Activated CD8-positive, alpha-beta memory T cell treated with anti-CD3 and anti-CD28 coated beads for 36 hours (primary cell): Measurements from ENCODE around the gene SRR. TPM values are rescaled to one million over a fixed set of nuclear protein-coding genes. Genes with fewer than 3 reads are reported as not detected.

Experiments
- CTCF ChIA-PET: fragments of 350-600 bp; sonication (Branson Sonifier 250); formaldehyde crosslinking; loops from one replicate; lab custom pipeline; 2021; ENCODE audit warnings: antibody characterized with exemption; lab: Charles Lee
- POLR2A ChIA-PET: fragments of 350-600 bp; sonication (Branson Sonifier 250); formaldehyde crosslinking; loops from one replicate; lab custom pipeline; 2021; ENCODE audit warnings: antibody characterized with exemption; lab: Charles Lee
- total RNA-seq, 2 experiments: library from RNA; stranded (reverse); gene quantifications; one replicate each; pipeline ENCODE4 v1.2.3, GENCODE V29; 2021

SRR gene
- total RNA-seq, 2 experiments from 2014 or later = 10.1 to 14.0 TPM

DNA sequence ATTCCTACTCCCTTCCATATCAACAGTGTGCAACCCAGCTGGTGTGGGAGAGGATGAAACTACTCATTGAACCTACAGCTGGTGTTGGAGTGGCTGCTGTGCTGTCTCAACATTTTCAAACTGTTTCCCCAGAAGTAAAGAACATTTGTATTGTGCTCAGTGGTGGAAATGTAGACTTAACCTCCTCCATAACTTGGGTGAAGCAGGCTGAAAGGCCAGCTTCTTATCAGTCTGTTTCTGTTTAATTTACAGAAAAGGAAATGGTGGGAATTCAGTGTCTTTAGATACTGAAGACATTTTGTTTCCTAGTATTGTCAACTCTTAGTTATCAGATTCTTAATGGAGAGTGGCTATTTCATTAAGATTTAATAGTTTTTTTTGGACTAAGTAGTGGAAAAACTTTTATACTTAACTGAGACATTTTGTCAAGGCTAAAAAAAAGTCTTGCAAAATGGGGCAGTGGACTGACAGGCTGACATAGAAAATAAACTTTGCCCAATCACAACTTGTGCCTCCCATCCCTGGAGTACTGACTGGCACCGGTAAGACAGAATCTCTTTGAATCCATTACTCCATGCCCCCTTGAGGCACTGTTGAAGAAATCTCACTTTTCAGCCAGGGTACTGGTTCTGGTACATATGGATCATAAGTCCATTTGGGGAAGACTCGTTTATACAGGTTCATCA, 20.0 kb downstream of the SRR start:
- CTCF ChIA-PET = interaction anchor here (1.1 kb wide), 1 partner anchor 59 kb away, joined by 5 read pairs; no protein-coding TSS in a partner anchor

DNA sequence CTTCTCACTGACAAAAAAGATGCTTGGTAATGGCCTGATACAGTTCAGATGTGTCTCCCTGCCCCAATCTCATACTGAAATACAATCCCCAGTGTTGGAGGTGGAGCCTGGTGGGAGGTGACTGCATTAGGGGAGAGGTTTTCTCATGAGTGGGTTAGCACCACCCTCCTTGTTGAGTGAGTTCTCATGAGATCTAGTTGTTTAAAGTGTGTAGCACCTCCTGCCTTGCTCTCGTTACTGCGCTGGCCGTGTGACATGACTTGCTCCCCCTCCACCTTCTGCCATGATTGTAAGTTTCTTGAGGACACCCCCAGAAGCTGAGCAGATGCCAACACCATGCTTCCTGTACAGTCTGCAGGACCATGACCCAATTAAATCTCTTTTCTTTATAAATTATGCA, 27.6 kb downstream of the SRR start:
- ChIA-PET POLR2A (no interaction called here), CTCF (no interaction called here)

More for the DNA sequence above, 20.0 kb downstream of the SRR start:
- POLR2A ChIA-PET = no interaction called here

DNA sequence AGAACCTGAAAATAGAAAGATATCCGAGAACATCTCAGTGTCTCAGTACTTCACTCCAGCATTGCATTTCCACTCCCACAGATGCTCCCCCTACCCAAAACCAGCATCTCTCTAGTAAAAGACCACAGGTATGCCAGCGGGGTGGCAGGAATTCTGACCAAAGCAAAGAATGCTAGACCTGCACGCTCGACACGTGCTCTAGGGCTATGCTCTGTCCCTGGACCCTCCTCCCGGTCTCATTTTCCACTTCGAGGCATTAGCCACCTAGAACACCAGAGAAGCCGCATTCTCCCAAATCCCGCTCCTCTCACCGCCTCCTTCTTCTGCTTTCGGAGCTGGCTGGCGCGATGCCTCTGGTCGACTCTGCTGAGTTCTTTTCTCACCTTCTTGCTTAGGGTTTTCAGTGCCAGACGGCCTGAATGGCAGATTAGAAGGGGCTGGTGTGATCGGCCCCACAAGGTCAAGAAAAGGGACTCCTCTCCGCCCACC, 32.0 kb downstream of the SRR start:
- POLR2A ChIA-PET = interaction anchor here (0.6 to 1.3 kb wide), 7 partner anchors 15 to 705 kb away, joined by 3 to 9 read pairs (median 3); partner anchors contain the start of genes HIC1, SMG6 and SRR
- CTCF ChIA-PET = interaction anchor here (0.5 to 1.5 kb wide), 9 partner anchors 17 to 284 kb away, joined by 3 to 5 read pairs (median 3); partner anchors contain the start of genes SMG6 and SRR

DNA sequence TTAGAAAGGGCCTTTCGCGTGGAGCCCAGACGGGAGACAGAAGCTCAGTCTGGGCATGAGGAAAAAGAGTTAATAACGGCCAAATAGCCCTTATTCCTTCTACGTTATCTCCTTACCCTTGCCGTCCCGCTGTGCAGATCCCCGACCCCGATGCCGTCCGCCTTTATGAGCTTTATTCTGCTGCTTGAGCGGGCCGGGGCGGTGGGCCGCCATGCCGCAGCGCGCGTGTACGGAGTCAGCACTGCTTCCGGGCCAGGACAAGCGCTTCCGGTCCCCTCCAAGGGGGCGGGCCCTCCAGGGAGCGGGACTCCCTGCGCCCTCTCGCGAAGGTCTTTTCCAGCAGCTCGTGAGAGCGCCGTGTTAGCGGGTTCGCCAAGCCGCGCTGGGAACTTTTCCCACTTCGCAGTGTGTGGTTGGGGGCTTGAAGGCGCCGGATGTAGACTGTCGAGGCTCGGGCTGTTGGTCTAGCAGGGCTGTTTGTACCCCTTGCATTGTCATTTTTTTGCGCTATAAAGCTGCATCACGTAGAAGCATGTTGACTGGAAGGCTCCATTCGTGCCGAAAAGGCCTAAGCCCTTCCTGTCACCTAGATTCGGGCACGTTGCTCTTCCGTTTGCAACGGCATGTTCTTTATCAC, 32.6 kb downstream of the SRR start, which contains the start of gene TSR1:
TSS of gene TSR1 (minus strand) at position 243 of the 637 bp plus-strand sequence. CDS start at position 213, 30 bp downstream.
- ChIA-PET CTCF (interaction anchor here (0.6 to 1.5 kb wide), 9 partner anchors 17 to 285 kb away, joined by 3 to 5 read pairs (median 3); partner anchors contain the start of genes SMG6 and SRR), POLR2A (interaction anchor here (0.6 to 1.5 kb wide), 11 partner anchors 15 to 706 kb away, joined by 3 to 13 read pairs (median 3); partner anchors contain the start of genes HIC1, MNT, SMG6 and SRR)

DNA sequence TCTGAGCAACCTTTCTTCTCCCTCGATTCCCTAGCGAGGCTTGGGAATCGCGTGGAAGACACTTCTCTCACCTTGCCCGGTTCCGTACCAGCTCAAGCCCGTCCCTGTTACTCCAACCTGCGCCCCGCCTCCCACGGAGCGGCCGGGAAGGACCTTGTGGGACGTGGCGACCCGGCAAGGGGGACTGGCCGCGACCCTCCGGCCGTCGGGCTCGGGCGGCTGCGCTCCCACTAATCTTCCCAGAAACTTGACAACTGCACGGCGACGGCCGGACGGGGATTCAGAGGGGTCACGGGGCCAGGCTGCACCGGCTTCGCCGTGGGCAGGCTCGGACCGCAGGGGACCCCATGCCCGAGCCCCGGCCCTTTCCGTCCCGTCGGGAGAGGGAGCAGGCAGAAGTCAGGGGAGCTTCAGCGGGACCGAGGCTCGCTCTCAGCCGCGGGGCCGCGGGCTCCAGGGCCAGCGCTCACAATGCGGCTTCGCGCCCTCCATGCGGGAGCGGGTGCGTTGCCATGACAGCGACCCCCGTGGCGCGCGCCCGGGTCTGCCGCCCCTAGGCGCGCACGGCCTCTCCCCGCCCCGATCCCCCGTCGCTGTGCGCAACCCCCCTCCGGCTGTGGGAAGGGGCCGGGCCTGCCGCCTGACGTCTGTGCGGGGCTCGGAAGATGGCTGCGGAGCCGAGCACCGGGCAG, 33.2 kb downstream of the SRR start, which contains the start of gene SGSM2:
TSS of gene SGSM2 (plus strand) at position 650 of the 692 bp plus-strand sequence. CDS start 188 bp downstream, outside the sequence.
- CTCF ChIA-PET = interaction anchor here (0.6 to 1.5 kb wide), 6 partner anchors 25 to 93 kb away, joined by 3 to 8 read pairs (median 4); no protein-coding TSS in a partner anchor
- POLR2A ChIA-PET = interaction anchor here (0.6 to 1.5 kb wide), 8 partner anchors 16 to 208 kb away, joined by 3 to 13 read pairs (median 3); partner anchors contain the start of genes MNT, SMG6 and SRR

DNA sequence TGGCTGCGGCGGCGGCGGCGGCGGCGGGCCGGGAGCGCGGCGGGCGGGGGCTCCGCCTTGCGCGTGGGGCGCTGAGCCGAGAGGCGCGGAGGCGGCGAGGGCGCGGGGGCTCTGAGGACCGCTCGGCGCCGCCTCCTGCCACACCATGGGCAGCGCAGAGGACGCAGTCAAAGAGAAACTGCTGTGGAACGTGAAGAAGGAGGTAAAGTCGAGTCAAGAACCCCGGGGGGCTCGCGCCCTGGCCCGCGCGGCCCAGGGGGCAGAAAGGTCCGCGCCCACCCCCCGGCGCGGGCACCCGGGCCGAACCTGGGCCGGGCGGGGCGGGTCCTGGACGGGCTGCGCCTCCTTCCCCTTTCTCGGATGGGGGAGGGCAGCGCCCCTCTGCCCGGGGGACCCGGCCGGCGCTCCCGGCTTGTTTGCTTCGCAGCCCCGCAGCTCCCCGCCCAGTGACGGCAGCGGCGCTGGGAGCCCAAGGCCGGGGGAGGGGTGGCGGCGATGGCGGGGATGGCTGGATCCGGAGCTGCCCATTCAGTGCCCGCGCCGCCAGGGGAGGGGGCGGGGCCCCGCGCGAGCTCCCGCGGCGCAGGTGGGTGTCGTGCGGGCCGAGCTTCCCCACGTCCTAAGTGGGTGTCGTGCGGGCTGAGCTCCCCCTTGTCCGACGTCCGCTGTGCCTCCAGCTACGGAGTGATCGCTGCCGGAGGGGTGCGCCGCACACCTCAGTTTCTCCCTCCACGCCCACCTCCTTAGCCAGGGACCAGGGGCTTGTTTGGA, 34.0 kb downstream of the SRR start:
- CTCF ChIA-PET = interaction anchor here (0.7 to 1.5 kb wide), 6 partner anchors 10 to 273 kb away, joined by 3 to 8 read pairs (median 4); no protein-coding TSS in a partner anchor
- POLR2A ChIA-PET = interaction anchor here (1.3 to 1.5 kb wide), 3 partner anchors 34 to 71 kb away, joined by 3 to 7 read pairs (median 4); partner anchors contain the start of genes SMG6 and SRR

DNA sequence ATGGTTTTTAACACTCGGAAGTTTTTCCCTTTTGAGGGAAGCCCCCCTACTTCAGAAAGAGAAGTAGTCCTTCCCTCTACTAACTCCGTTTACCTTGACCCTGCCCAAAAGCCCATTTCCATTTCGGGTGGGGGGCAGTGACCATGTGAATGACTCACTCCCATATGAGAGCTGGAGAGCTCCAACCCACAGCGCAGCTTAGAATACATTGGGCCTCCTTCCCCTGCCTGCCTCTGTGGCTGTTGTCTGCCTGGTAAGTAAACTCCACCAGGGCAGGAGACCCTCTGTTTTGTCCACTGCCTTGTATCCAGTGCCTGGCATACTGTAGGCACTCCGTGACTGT, 34.5 kb downstream of the SRR start:
- CTCF ChIA-PET = interaction anchor here (0.7 to 1.5 kb wide), 6 partner anchors 10 to 274 kb away, joined by 3 to 8 read pairs (median 4); no protein-coding TSS in a partner anchor
- POLR2A ChIA-PET = interaction anchor here (0.7 to 1.4 kb wide), 3 partner anchors 35 to 621 kb away, joined by 3 to 7 read pairs (median 4); partner anchors contain the start of genes SMG6 and SRR

DNA sequence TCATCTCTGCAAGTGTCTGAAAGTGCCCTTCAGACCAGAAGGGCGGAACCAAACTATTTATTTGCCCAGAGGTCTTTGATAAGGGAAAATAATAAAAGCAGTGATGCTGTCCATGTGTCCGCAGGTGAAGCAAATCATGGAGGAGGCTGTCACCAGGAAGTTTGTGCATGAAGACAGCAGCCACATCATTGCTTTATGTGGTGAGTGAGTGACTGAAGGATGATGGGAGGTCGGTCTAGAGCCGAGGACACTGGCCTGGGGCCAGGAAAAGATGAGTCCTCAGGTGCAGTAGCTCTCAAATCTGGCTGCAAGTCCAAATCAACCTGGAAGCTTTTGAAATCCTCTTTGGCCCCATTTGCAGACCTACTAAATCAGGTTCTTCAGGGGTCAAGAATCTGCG, 39.7 kb downstream of the SRR start:
- POLR2A ChIA-PET = no interaction called here
- CTCF ChIA-PET = interaction anchor here (0.5 kb wide), 1 partner anchor 254 kb away, joined by 3 read pairs; no protein-coding TSS in a partner anchor

DNA sequence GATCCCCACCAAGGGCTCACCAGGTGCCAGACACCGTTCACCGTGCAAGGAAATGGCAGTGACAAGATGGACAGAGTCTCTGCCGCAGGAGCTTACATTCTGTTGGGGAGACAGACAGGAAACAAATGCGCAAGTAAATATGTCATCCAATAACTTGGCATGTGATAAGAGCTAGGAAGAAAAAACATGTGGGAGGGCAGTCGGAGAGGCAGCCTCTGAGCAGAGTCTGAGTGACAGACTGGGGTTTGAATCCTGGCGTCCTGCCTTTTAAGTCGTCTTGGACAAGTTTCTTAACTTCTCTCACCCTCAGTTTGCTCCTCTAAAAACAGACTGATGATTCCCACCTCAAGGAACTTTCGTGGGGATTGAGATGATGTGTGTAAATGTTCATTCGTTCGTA, 40.8 kb downstream of the SRR start:
- CTCF ChIA-PET = no interaction called here
- POLR2A ChIA-PET = no interaction called here

DNA sequence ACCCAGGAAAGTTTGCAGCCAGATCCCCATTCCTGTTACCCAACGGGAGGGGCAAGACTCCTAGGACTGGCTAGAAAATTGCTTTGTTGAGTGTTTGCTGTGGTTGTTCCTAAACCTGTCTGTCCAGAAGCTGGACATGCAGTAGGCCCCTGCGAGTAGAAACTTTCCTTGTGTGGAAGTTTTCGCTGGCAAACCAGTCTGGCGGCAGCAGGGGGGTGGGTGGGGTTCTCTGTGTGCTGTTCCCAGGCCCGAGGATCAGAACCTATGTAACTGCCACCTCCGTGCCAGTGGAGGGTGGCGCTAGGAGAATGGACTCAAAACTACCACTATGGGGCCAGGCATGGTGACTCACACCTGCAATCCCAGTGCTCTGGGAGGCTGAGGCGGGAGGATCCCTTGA, 42.7 kb downstream of the SRR start:
- ChIA-PET POLR2A (no interaction called here), CTCF (interaction anchor here (0.6 kb wide), 1 partner anchor 23 kb away, joined by 3 read pairs; no protein-coding TSS in a partner anchor)

DNA sequence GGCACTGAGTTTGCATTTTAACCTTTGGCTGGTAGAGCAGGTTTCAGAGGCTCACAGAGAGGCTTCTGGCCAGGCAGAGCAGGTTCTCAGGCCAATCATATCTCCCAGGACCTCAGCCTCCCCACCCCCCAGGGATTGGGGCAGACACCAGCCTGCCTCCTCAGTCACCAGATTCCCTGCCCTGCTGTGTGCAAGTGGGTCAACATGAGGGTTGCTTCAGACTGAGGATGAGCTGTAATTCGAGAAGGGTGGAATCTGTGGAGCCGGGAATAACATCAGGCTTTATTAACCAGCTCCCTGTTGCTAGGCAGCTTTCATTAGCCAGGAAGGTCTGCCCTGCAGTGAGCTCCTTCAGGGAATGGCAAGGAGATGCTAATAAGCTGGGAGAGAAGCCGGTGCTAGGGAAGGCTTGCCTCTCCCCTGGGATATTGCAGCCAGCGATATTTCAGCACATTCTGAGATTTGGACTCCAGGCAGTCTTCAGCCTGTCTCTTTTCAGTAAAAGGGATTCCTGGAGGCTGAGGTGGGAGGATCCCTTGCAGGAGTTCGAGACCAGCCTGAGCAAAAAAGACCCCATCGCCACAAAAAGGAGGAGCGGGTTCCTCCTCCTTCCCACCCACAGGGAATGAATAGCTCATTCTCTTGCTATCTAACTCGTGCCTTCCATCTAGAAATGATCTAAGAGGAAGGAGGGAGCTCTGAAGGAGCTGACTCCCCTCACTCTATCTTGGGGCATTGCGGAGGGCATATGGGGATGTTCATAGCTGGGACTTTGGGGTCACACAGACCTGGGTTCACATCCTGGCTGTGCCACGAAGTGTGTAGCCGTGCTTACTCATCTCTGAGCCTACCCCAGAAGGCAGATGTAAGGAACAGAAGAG, 44.3 kb downstream of the SRR start:
- CTCF ChIA-PET = interaction anchor here (0.7 to 1.0 kb wide), 2 partner anchors 10 to 92 kb away, joined by 3 read pairs; no protein-coding TSS in a partner anchor
- POLR2A ChIA-PET = no interaction called here

DNA sequence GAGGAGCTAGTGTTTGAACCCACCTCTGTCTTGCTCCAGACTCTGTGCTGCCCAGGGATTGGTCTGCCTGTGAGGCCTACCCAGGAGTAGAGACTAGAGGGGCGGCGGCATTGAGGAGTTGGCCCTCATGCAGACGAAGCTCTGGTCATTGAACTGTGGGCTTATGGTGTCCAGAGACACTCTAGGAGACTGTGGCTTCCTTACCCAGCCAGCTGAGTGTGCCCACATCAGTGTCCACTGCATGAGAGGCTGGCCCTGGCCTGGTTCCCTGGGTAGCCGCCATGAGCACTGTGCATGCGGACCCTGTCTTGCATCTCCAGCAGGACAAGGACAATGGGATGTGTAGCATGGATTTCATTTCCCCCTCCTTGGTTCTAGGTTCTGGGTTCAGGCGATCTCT, 47.5 kb downstream of the SRR start:
- ChIA-PET POLR2A (no interaction called here), CTCF (interaction anchor here (1.1 to 1.3 kb wide), 2 partner anchors 9 to 65 kb away, joined by 3 to 4 read pairs; no protein-coding TSS in a partner anchor)

DNA sequence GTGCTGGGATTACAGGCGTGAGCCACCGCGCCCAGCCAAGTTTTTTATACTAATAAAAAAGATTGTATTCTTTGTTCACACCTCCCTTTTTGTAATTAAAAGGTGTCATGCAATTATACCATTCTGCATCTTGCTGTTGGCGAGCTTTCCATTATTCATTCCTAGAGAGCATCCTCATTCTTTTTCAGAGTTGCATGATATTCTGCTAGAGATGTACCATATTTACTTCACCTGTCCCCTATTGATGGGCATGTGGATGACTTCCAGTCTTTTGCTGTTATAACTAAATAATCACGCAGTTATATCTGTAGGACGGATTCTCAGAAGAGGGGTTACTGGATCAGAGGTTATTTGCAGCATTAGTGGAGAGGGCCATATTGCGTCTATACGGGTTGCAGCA, 50.6 kb downstream of the SRR start:
- POLR2A ChIA-PET = no interaction called here
- CTCF ChIA-PET = interaction anchor here (0.6 to 1.1 kb wide), 4 partner anchors 14 to 96 kb away, joined by 3 read pairs; partner anchors contain the start of genes SMG6 and SRR

DNA sequence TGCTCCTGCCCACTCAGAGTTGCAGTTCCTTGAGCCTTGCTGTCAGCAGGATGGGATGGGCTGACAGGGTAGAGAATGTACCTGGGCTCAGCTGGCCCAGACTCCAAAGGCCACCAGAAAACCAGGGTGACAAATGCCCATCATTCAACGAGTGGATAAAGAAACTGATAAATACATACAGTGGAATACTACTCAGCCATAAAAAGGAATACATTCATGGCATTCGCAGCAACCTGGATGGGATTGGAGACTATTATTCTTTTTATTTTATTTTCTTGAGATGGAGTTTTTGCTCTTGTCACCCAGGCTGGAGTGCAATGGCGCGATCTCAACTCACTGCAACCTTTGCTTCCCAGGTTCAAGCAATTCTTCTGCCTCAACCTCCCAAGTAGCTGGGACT, 53.5 kb downstream of the SRR start:
- CTCF ChIA-PET = no interaction called here
- POLR2A ChIA-PET = no interaction called here

DNA sequence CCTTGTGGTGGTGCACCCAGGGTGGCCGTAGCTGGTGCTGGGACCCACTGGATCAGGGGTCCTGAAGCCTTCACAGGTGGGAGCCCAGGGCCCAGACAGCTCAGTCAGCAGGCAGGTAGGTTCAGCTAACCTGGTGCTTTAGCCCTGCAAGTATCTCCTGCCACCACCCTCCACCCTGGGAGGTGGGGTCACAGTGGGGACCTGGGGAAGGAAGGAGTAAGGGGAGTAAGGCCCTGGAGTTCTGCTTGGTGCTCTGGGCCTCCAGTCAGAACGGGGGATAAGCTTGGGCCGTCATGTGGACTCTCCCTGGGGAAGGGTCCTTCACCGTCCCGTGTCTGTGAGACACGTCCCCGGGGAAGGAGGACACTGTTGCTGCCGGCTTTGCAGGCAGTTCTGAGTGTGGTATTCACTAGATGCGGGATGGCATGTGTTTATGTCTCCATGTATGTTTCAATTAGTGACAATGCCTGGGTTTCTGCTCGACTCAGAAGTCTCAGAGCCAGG, 54.2 kb downstream of the SRR start:
- POLR2A ChIA-PET = no interaction called here

DNA sequence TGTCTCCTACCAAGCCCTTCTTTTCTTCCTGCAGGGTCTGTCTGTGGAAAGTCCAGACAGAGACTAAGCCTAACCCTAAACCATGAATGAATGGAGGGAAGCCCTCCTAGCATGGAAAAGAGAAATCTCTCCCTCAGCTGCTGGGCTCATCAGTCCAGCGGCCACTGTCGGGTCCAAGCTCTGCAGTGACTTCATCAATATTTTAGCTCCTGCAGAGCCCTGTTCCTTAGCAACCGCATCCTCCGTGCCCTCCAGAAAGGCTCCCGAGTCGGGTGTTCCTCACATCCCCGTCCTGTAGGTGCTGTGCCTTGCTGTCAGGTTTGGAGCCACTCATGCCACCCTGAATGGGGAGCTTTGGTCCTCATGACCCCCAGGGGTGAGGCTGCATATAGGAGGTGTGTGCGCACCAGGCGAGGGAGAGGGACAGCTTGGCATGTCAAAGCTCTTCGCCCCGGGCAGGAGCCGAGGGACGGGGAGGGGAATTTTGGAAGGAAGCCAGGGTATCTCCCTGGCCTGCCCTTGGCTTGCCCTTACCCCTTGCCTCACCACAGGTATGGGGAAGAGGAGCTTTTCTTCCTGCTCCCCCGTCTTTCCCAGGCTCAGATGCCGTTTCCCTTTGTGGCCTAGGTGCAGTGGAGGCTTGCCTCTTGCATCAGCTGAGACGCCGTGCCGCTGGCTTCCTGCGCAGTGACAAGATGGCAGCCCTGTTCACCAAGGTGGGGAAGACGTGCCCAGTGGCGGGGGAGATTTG, 57.4 kb downstream of the SRR start:
- ChIA-PET POLR2A (no interaction called here), CTCF (interaction anchor here (0.8 to 1.4 kb wide), 3 partner anchors 10 to 149 kb away, joined by 4 read pairs; no protein-coding TSS in a partner anchor)

More for the DNA sequence above, 54.2 kb downstream of the SRR start:
- CTCF ChIA-PET = no interaction called here
